Measurements from ENCODE around the gene TUFT1. TPM values are rescaled to one million over a fixed set of nuclear protein-coding genes. Genes with fewer than 3 reads are reported as not detected.

TUFT1 gene
- total and polyA plus RNA-seq, 2 of the 4 experiments (the other 2 are of a cell fraction) = 21.2 to 30.3 TPM

DNA sequence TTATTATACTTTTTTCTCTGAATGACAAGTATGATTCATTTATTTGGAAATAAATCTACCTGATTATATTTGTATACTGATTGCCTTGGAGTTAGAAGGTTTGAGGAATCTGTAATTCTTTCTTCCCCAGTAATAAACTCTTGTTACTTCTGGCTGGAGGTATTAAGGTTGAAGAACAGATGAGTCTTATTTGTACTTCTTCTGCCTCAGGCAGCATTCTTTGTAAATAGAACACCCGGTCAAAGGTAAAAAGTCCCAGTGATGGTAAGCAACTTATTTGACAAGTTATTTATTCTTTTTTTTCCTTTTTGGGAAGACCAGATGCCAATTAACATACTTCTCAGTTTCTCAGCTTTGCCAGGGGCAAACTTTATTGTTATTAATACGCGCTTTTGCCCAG is 84.7 kb downstream of the TUFT1 start:
- Histone ChIP-seq H3K27me3 (ENCODE audit: control insufficient read depth, insufficient read depth, low read length) (no peaks in the 10 kb centered on the region), H3K4me3 (ENCODE audit: insufficient read depth, low read depth, low read length) (no peak overlapping the region), H3K9me3 (ENCODE audit: control insufficient read depth, insufficient read depth, low read length) (no peaks in the 10 kb centered on the region), H4K8ac (ENCODE audit: low read depth in 2 of 2, low read length in 2 of 2) (no peak overlapping the region), H2BK5ac (ENCODE audit: low read depth, low read length, poor library complexity, severe bottlenecking) (no peak overlapping the region), H3K79me1 (ENCODE audit: low read depth in 1 of 2, low read length in 2 of 2) (peaks cover 6 to 68% of the 10 kb centered on the region in 2 experiments; a peak in 2 of 4 replicates), H2BK15ac (ENCODE audit: low read depth, low read length) (no peak overlapping the region), H3K23ac (ENCODE audit: low read depth, low read length) (no peak overlapping the region), H3K4me1 (ENCODE audit: control insufficient read depth, insufficient read depth, low read length) (peaks cover 7% of the 10 kb centered on the region), H4K5ac (ENCODE audit: low read depth, low read length) (no peak overlapping the region), H2AK9ac (replicated peaks; ENCODE audit: low read depth, low read length, poor library complexity) (no peak overlapping the region), H3K27ac (ENCODE audit: insufficient read depth, low read length) (no peak overlapping the region), H2AK5ac (ENCODE audit: low read depth, low read length) (no peak overlapping the region), H3K9ac (ENCODE audit: low read depth, low read length) (no peak overlapping the region), H3K18ac (ENCODE audit: low read depth, low read length) (no peak overlapping the region), H4K91ac (ENCODE audit: insufficient read depth, low read depth, low read length) (no peak overlapping the region), H2BK20ac (ENCODE audit: low read depth, low read length) (no peak overlapping the region), H3K4me2 (ENCODE audit: low read depth, low read length) (no peak overlapping the region), H3K9me1 (ENCODE audit: insufficient read depth, low read length) (0 out of 2 replicates have a peak, but pooled peaks cover 3% of the 10 kb centered on the region), H3K14ac (replicated peaks; ENCODE audit: low read depth, low read length) (no peak overlapping the region), H3K4ac (ENCODE audit: low read depth, low read length) (no peak overlapping the region), H3K36me3 (ENCODE audit: control insufficient read depth, insufficient read depth, low read length) (no peaks in the 10 kb centered on the region), H2BK120ac (ENCODE audit: low read depth, low read length) (no peak overlapping the region), H2AFZ (replicated peaks; ENCODE audit: low read length, poor library complexity) (no peak overlapping the region), H4K20me1 (ENCODE audit: insufficient read depth, low read length) (peaks cover 6% of the 10 kb centered on the region), H3K56ac (ENCODE audit: extremely low read depth, insufficient read depth, low read length) (no peak overlapping the region)
- dilution Hi-C loops (cut with HindIII; ENCODE audit: low sequenced_read_pairs, unreplicated experiment) (no loop called here), in situ Hi-C loops (cut with MboI; ENCODE audit: low sequenced_read_pairs) (no loop called here), intact Hi-C loops (cut with micrococcal nuclease) (loop anchor here (5.0 kb wide), 1 partner anchor 38 kb away; no protein-coding TSS in a partner anchor)
- no TSS peak for BruUV-seq (replicated peaks)
- CTCF ChIA-PET = no interaction called here
- no peak for ATAC-seq (ENCODE audit: low read depth)
- POLR2A ChIA-PET (ENCODE audit: unreplicated experiment) = no interaction called here
- TF ChIP-seq RAD21 (IDR thresholded peaks at IDR 0.05; ENCODE audit: low read length) (no peak), BHLHE40 (IDR thresholded peaks at IDR 0.05; ENCODE audit: low read depth, low read length) (no peak), MAZ (IDR thresholded peaks at IDR 0.05; ENCODE audit: borderline replicate concordance, low read depth, low read length) (no peak), CEBPB (IDR thresholded peaks at IDR 0.05; ENCODE audit: low read depth, low read length) (no peak), SMC3 (IDR thresholded peaks at IDR 0.05; ENCODE audit: low read depth, low read length) (no peak), POLR2A (IDR thresholded peaks at IDR 0.05; ENCODE audit: low read depth, low read length) (no peak), NFE2L2 (IDR thresholded peaks at IDR 0.05; ENCODE audit: low read depth, low read length) (no peak), CHD1 (IDR thresholded peaks at IDR 0.05; ENCODE audit: low read depth, low read length) (no peak), MAFK (IDR thresholded peaks at IDR 0.05; ENCODE audit: low read depth, low read length) (no peak), RFX5 (IDR thresholded peaks at IDR 0.05; ENCODE audit: low read depth, low read length) (no peak), MXI1 (IDR thresholded peaks at IDR 0.05; ENCODE audit: borderline replicate concordance, low read depth, low read length) (no peak), RCOR1 (IDR thresholded peaks at IDR 0.05; ENCODE audit: insufficient replicate concordance, low read length) (no peak)
- TF ChIP-seq, protein P1, sequence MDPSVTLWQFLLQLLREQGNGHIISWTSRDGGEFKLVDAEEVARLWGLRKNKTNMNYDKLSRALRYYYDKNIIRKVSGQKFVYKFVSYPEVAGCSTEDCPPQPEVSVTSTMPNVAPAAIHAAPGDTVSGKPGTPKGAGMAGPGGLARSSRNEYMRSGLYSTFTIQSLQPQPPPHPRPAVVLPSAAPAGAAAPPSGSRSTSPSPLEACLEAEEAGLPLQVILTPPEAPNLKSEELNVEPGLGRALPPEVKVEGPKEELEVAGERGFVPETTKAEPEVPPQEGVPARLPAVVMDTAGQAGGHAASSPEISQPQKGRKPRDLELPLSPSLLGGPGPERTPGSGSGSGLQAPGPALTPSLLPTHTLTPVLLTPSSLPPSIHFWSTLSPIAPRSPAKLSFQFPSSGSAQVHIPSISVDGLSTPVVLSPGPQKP (IDR thresholded peaks at IDR 0.05; ENCODE audit: borderline replicate concordance, low read depth, low read length) = no peak
- TF ChIP-seq, protein P2, sequence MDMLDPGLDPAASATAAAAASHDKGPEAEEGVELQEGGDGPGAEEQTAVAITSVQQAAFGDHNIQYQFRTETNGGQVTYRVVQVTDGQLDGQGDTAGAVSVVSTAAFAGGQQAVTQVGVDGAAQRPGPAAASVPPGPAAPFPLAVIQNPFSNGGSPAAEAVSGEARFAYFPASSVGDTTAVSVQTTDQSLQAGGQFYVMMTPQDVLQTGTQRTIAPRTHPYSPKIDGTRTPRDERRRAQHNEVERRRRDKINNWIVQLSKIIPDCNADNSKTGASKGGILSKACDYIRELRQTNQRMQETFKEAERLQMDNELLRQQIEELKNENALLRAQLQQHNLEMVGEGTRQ (IDR thresholded peaks at IDR 0.05; ENCODE audit: low read depth, low read length) = no peak
- TF ChIP-seq, protein P3, sequence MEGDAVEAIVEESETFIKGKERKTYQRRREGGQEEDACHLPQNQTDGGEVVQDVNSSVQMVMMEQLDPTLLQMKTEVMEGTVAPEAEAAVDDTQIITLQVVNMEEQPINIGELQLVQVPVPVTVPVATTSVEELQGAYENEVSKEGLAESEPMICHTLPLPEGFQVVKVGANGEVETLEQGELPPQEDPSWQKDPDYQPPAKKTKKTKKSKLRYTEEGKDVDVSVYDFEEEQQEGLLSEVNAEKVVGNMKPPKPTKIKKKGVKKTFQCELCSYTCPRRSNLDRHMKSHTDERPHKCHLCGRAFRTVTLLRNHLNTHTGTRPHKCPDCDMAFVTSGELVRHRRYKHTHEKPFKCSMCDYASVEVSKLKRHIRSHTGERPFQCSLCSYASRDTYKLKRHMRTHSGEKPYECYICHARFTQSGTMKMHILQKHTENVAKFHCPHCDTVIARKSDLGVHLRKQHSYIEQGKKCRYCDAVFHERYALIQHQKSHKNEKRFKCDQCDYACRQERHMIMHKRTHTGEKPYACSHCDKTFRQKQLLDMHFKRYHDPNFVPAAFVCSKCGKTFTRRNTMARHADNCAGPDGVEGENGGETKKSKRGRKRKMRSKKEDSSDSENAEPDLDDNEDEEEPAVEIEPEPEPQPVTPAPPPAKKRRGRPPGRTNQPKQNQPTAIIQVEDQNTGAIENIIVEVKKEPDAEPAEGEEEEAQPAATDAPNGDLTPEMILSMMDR (conservative IDR thresholded peaks at IDR 0.05; ENCODE audit: low read depth, low read length) = no peak
- DNase-seq = no peak
- no CpG with 5 or more reads among the region's 3 CpGs for WGBS, 2 experiments (ENCODE audit: extremely low coverage in 2 of 2, insufficient read length in 1 of 2)
